ENCODE measurements around the gene RAB14. TPM values are rescaled to one million over a fixed set of nuclear protein-coding genes. Genes with fewer than 3 reads are reported as not detected.

The RAB14 gene
- total RNA-seq, 2 experiments from 2014 or later: 8.6 to 37.1 TPM

DNA sequence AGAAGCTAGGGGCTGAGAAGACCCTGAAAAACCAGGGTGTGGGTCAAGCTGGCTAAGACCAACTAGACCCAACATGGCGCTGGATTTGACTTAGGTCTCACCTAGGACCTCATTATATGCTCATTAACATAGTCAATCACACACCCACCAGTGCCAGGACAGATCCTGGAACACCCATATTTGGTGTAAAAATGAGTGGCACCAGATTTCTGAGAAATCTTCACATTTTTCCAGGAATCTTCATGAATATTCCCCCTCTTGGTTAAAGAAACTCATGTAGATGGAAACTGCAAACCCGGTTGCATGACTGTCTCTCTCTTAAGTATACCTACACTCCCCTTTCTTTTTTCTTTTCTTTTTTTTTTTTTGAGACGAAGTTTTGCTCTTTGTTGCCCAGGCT is 17.9 kb upstream of the RAB14 start:
- no peak overlapping the region for H3K27ac ChIP-seq (ENCODE audit: low read depth, low read length, poor library complexity, severe bottlenecking)
- H3K9me3 ChIP-seq (ENCODE audit: low read length): no peaks in the 10 kb centered on the region
- TF ChIP-seq, protein P1, sequence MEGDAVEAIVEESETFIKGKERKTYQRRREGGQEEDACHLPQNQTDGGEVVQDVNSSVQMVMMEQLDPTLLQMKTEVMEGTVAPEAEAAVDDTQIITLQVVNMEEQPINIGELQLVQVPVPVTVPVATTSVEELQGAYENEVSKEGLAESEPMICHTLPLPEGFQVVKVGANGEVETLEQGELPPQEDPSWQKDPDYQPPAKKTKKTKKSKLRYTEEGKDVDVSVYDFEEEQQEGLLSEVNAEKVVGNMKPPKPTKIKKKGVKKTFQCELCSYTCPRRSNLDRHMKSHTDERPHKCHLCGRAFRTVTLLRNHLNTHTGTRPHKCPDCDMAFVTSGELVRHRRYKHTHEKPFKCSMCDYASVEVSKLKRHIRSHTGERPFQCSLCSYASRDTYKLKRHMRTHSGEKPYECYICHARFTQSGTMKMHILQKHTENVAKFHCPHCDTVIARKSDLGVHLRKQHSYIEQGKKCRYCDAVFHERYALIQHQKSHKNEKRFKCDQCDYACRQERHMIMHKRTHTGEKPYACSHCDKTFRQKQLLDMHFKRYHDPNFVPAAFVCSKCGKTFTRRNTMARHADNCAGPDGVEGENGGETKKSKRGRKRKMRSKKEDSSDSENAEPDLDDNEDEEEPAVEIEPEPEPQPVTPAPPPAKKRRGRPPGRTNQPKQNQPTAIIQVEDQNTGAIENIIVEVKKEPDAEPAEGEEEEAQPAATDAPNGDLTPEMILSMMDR (conservative IDR thresholded peaks at IDR 0.05; ENCODE audit: low read length): no peak
- no peak for TF ChIP-seq EZH2phosphoT487 (IDR thresholded peaks at IDR 0.05; ENCODE audit: borderline replicate concordance, low read depth, low read length)
- 0 out of 2 replicates have a peak, but pooled peaks cover 5% of the 10 kb centered on the region for H3K36me3 ChIP-seq (ENCODE audit: insufficient read depth, low read length)
- intact Hi-C loops (cut with micrococcal nuclease; ENCODE audit: unreplicated experiment): no loop called here
- H3K9me2 ChIP-seq (ENCODE audit: insufficient read depth, low read length): no peaks in the 10 kb centered on the region
- ChIA-PET CTCF (ENCODE audit: unreplicated experiment) (interaction anchor here (1.1 kb wide), 1 partner anchor 73 kb away, joined by 3 read pairs; no protein-coding TSS in a partner anchor), POLR2A (interaction anchor here (0.7 kb wide), 1 partner anchor 476 kb away, joined by 3 read pairs; no protein-coding TSS in a partner anchor)
- no peaks in the 10 kb centered on the region for H4K20me1 ChIP-seq (ENCODE audit: insufficient read depth, low read length)
- no peaks in the 10 kb centered on the region for H3K79me2 ChIP-seq (ENCODE audit: insufficient read depth, low read depth, low read length)
- DNase-seq (ENCODE audit: low spot score): no peak
- no TSS peak for BruUV-seq (replicated peaks)
- H3K4me2 ChIP-seq (ENCODE audit: low read length): no peak overlapping the region
- no peak overlapping the region for H2AFZ ChIP-seq (ENCODE audit: low read length)
- H3K4me3 ChIP-seq (ENCODE audit: low read depth, low read length, poor library complexity, severe bottlenecking): no peak overlapping the region
- H3K4me1 ChIP-seq (ENCODE audit: insufficient read depth, low read length, poor library complexity, severe bottlenecking): peaks cover 3% of the 10 kb centered on the region

DNA sequence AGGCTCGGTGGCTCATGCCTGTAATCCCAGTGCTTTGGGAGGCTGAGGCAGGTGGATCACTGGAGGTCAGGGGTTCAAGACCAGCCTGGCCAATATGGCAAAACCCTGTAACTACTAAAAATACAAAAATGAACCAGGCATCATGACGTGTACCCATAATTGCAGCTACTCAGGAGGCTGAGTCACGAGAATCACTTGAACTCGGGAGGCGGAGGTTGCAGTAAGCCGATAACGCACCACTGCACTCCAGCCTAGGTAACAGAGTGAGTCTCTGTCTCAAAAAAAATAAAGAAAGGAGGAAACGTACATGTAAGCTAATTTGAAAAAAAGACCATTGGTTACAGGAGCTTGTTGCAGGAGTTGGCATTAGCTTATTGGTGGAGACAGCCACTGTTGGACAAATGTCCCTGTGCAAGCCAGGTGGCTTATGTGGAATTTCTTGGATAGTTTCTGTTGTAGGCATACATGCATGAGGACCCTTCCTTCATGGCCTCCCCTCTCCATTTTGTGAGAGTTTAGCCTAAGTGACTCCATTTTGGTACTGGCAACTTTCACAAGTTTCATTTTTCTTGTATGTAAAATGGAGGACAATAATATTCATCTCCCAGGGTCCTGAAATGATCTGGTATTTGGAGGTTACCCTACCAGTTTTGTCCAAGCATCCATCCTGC is 16.8 kb upstream of the RAB14 start:
- BruUV-seq (replicated peaks): no TSS peak
- peaks cover 3% of the 10 kb centered on the region for H3K4me1 ChIP-seq (ENCODE audit: insufficient read depth, low read length, poor library complexity, severe bottlenecking)
- no peaks in the 10 kb centered on the region for H3K79me2 ChIP-seq (ENCODE audit: insufficient read depth, low read depth, low read length)
- H3K27ac ChIP-seq (ENCODE audit: low read depth, low read length, poor library complexity, severe bottlenecking): no peak overlapping the region
- no peak overlapping the region for H2AFZ ChIP-seq (ENCODE audit: low read length)
- intact Hi-C loops (cut with micrococcal nuclease; ENCODE audit: unreplicated experiment): no loop called here
- H3K36me3 ChIP-seq (ENCODE audit: insufficient read depth, low read length): 0 out of 2 replicates have a peak, but pooled peaks cover 5% of the 10 kb centered on the region
- CTCF ChIA-PET (ENCODE audit: unreplicated experiment): interaction anchor here (1.1 kb wide), 1 partner anchor 74 kb away, joined by 3 read pairs; no protein-coding TSS in a partner anchor
- no peaks in the 10 kb centered on the region for H3K9me2 ChIP-seq (ENCODE audit: insufficient read depth, low read length)
- no peak overlapping the region for H3K4me3 ChIP-seq (ENCODE audit: low read depth, low read length, poor library complexity, severe bottlenecking)
- POLR2A ChIA-PET: interaction anchor here (0.6 kb wide), 1 partner anchor 184 kb away, joined by 4 read pairs; no protein-coding TSS in a partner anchor
- no peak for DNase-seq (ENCODE audit: low spot score)
- no peaks in the 10 kb centered on the region for H4K20me1 ChIP-seq (ENCODE audit: insufficient read depth, low read length)
- H3K4me2 ChIP-seq (ENCODE audit: low read length): no peak overlapping the region
- no peaks in the 10 kb centered on the region for H3K9me3 ChIP-seq (ENCODE audit: low read length)
- TF ChIP-seq, protein P1 (conservative IDR thresholded peaks at IDR 0.05; ENCODE audit: low read length): no peak
- no peak for TF ChIP-seq EZH2phosphoT487 (IDR thresholded peaks at IDR 0.05; ENCODE audit: borderline replicate concordance, low read depth, low read length)
